DND-41 (cell line): ENCODE results near the gene ZNHIT6.

Source experiments
- ATAC-seq: fragments of 200-7000 bp; cut with Tn5 transposase; 3 replicates; pipeline ENCODE4 v1.9.1; 2021; ENCODE audit warnings: low read depth; ENCODE audit not compliant: insufficient read depth
- DNase-seq: peaks from one replicate; pipeline ENCODE4 v3.0.0-alpha.2; 2020
- H2AFZ ChIP-seq: 2 replicates; pipeline ENCODE4 v1.6.0; 2012; ENCODE audit warnings: low read depth, low read length
- H3K27ac ChIP-seq: 2 replicates; pipeline ENCODE4 v1.5.1; 2012; ENCODE audit warnings: low read length, inconsistent platforms
- H3K27me3 ChIP-seq: fragments of 200-600 bp; sonication (generic); 2 replicates; pipeline ENCODE4 v1.6.0; 2012; ENCODE audit warnings: low read length, mild to moderate bottlenecking, inconsistent platforms; ENCODE audit not compliant: insufficient read depth, poor library complexity
- H3K36me3 ChIP-seq: 2 replicates; pipeline ENCODE4 v1.5.1; 2012; ENCODE audit warnings: low read length, inconsistent platforms; ENCODE audit not compliant: insufficient read depth
- H3K4me1 ChIP-seq: 2 replicates; pipeline ENCODE4 v1.5.1; 2012; ENCODE audit warnings: mild to moderate bottlenecking, low read length; ENCODE audit not compliant: insufficient read depth
- H3K4me2 ChIP-seq: 2 replicates; pipeline ENCODE4 v1.6.0; 2012; ENCODE audit warnings: mild to moderate bottlenecking, moderate library complexity, low read length, inconsistent platforms; ENCODE audit not compliant: insufficient read depth
- H3K4me3 ChIP-seq, 2 experiments: fragments of 200-600 bp in 1 of 2; shearing (Covaris generic) in 1 of 2; 2 replicates each; pipeline ENCODE4 v1.5.1; 2012 to 2016; ENCODE audit warnings: inconsistent platforms in 2 of 2, low read length in 2 of 2, mild to moderate bottlenecking in 2 of 2, low read depth in 1 of 2, moderate library complexity in 1 of 2
- H3K79me2 ChIP-seq: 2 replicates; pipeline ENCODE4 v1.6.0; 2012; ENCODE audit warnings: low read length, inconsistent platforms; ENCODE audit not compliant: insufficient read depth
- H3K9ac ChIP-seq: 2 replicates; pipeline ENCODE4 v1.6.0; 2012; ENCODE audit warnings: low read depth, mild to moderate bottlenecking, inconsistent platforms, low read length, moderate library complexity
- H3K9me3 ChIP-seq: 2 replicates; pipeline ENCODE4 v1.5.1; 2012; ENCODE audit warnings: low read length, moderate library complexity, mild to moderate bottlenecking, inconsistent platforms; ENCODE audit not compliant: insufficient read depth, severe bottlenecking
- H4K20me1 ChIP-seq: 2 replicates; pipeline ENCODE4 v1.6.0; 2012; ENCODE audit warnings: low read length; ENCODE audit not compliant: insufficient read depth
- CTCF ChIP-seq: IDR thresholded peaks from 2 replicates; pipeline ENCODE4 v1.5.1; 2012; ENCODE audit warnings: borderline replicate concordance, low read length, moderate library complexity, mild to moderate bottlenecking; ENCODE audit not compliant: poor library complexity, severe bottlenecking; ENCODE audit errors: extremely low read depth
- EZH2 ChIP-seq: IDR thresholded peaks from 3 replicates; pipeline ENCODE4 v1.6.1; 2012; ENCODE audit warnings: borderline replicate concordance, low read depth, mild to moderate bottlenecking, moderate library complexity, low read length, inconsistent platforms; ENCODE audit not compliant: severe bottlenecking

The ZNHIT6 gene

GRCh38 chr1:85665932-85666331, 42.3 kb downstream of the ZNHIT6 start:
- H3K27ac ChIP-seq, result no peak overlapping the region
- no peak overlapping the region for H3K9ac ChIP-seq
- no peaks in the 10 kb centered on the region for H3K9me3 ChIP-seq
- no peak for TF ChIP-seq CTCF
- H3K4me3 ChIP-seq, result no peak overlapping the region
- ATAC-seq, result no peak
- DNase-seq, result no peak
- H3K4me2 ChIP-seq, result no peak overlapping the region
- no peaks in the 10 kb centered on the region for H3K4me1 ChIP-seq
- H2AFZ ChIP-seq, result no peak overlapping the region
- H4K20me1 ChIP-seq, result no peaks in the 10 kb centered on the region
- no peaks in the 10 kb centered on the region for H3K27me3 ChIP-seq
- no peaks in the 10 kb centered on the region for H3K79me2 ChIP-seq
- H3K36me3 ChIP-seq, result peaks cover 52% of the 10 kb centered on the region

GRCh38 chr1:85663382-85663781, 44.9 kb downstream of the ZNHIT6 start:
- ATAC-seq (no peak), DNase-seq (no peak)
- Histone ChIP-seq H3K79me2 (no peaks in the 10 kb centered on the region), H4K20me1 (no peaks in the 10 kb centered on the region), H3K36me3 (peaks cover 37% of the 10 kb centered on the region), H3K9me3 (no peaks in the 10 kb centered on the region), H3K9ac (no peak overlapping the region), H3K4me2 (no peak overlapping the region), H3K4me3 (no peak overlapping the region), H2AFZ (no peak overlapping the region), H3K27ac (no peak overlapping the region), H3K4me1 (no peaks in the 10 kb centered on the region), H3K27me3 (no peaks in the 10 kb centered on the region)
- no peak for TF ChIP-seq EZH2
- TF ChIP-seq CTCF, result no peak

GRCh38 chr1:85661767-85662166, 46.5 kb downstream of the ZNHIT6 start:
- Histone ChIP-seq H3K4me1 (no peaks in the 10 kb centered on the region), H2AFZ (no peak overlapping the region), H3K27ac (no peak overlapping the region), H3K4me3 (no peak overlapping the region), H3K27me3 (no peaks in the 10 kb centered on the region), H3K9ac (no peak overlapping the region), H3K4me2 (no peak overlapping the region), H3K36me3 (peaks cover 27% of the 10 kb centered on the region), H3K79me2 (no peaks in the 10 kb centered on the region), H4K20me1 (no peaks in the 10 kb centered on the region), H3K9me3 (no peaks in the 10 kb centered on the region)
- ATAC-seq, result no peak
- TF ChIP-seq EZH2, result no peak
- no peak for TF ChIP-seq CTCF
- DNase-seq, result no peak

- no peak for ATAC-seq
- Histone ChIP-seq H3K27ac (no peak overlapping the region), H3K79me2 (no peaks in the 10 kb centered on the region), H3K4me1 (no peaks in the 10 kb centered on the region), H3K4me3 (no peak overlapping the region), H3K9me3 (no peaks in the 10 kb centered on the region), H3K27me3 (no peaks in the 10 kb centered on the region), H3K4me2 (no peak overlapping the region), H4K20me1 (no peaks in the 10 kb centered on the region), H3K9ac (no peak overlapping the region), H2AFZ (no peak overlapping the region), H3K36me3 (peaks cover 27% of the 10 kb centered on the region)
- no peak for DNase-seq
- no peak for TF ChIP-seq CTCF
- TF ChIP-seq EZH2, result no peak
Measured at GRCh38 chr1:85660541-85660940, 47.7 kb downstream of the ZNHIT6 start.
